Measurements from ENCODE around the gene CHI3L1.

CHI3L1 gene

DNA sequence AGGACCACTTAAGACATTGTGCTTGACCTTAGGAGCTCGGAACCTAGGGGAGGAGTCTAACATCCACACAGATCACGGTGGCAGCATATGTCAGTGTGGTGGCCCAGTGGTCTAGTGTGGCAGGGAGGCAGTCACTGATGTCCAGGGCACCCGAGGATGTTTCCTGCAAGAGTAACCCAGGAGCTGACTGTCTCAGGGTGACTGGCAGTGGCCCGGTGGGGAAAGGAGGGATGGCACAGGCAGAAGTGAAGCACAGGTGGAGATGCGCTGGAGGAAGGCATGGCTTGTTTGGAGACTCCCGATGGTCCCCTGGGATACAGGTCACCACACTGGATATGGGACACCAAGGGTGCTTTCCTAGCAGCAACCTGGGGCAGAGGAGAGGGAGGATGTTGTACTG lies 26.6 kb upstream of the CHI3L1 start:
- TF ChIP-seq, protein P1, sequence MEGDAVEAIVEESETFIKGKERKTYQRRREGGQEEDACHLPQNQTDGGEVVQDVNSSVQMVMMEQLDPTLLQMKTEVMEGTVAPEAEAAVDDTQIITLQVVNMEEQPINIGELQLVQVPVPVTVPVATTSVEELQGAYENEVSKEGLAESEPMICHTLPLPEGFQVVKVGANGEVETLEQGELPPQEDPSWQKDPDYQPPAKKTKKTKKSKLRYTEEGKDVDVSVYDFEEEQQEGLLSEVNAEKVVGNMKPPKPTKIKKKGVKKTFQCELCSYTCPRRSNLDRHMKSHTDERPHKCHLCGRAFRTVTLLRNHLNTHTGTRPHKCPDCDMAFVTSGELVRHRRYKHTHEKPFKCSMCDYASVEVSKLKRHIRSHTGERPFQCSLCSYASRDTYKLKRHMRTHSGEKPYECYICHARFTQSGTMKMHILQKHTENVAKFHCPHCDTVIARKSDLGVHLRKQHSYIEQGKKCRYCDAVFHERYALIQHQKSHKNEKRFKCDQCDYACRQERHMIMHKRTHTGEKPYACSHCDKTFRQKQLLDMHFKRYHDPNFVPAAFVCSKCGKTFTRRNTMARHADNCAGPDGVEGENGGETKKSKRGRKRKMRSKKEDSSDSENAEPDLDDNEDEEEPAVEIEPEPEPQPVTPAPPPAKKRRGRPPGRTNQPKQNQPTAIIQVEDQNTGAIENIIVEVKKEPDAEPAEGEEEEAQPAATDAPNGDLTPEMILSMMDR (IDR thresholded peaks at IDR 0.05; ENCODE audit: low read depth, low read length) = no peak
- no peak overlapping the region for H3K4me3 ChIP-seq (ENCODE audit: low read depth, low read length)

DNA sequence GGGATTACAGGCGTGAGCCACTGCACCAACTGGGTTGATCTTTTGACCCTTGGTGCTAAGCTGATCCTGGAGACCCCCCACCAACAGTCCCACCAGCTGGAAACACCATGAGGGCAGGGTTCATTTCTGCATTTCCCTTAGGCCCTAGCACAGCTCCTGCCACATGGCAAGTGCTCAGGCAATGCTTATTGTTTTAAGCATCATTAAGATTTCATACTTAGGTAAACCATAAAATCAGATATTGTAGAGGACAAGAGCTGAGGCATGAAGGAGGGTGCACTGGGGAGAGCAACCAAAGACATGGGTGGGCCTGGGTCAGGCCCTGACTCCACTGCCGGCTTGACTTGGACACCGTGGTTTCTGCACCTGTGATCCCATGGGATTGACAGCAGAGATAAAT lies 25.3 kb upstream of the CHI3L1 start:
- H3K4me3 ChIP-seq (ENCODE audit: low read depth, low read length) = no peak overlapping the region
- TF ChIP-seq, protein P1 (IDR thresholded peaks at IDR 0.05; ENCODE audit: low read depth, low read length) = no peak

DNA sequence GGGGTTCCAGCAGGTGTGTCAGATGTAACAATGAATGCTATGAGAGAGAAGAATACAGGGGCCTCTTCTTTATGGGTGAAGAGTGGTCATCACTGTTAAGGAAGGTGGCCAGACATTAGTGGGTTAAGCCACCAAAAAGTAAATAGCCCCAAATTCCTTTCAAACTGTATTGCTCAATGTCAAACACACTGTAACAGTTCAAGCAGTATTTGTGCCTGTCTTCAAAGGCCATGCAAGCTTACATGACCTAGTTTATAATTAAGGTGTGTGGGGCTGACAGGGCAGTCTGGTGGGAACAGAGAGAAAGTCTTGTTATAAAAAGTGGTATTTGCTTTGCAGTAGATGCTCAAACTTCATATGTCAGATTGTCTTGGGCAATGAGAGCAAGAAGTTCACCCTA lies 24.5 kb upstream of the CHI3L1 start:
- no peak overlapping the region for H3K4me3 ChIP-seq (ENCODE audit: low read depth, low read length)
- TF ChIP-seq, protein P1 (IDR thresholded peaks at IDR 0.05; ENCODE audit: low read depth, low read length) = no peak

DNA sequence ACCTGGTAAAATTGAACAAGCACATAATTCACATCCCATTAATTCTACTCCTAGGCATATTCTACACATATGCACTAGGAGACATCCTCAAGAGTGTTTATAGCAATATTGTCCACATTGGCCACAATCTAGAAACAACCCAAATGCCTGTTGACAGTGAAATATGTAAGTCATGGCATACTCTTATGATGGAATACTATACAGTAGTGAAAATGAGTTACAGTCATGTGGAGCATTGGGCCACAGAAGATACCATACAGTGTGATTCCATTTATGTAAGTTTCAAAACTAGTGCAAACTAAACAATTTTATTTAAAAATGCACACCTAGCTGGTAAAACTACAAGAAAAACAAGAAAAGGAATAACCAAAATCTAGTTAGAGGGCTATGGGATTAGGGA lies 23.8 kb upstream of the CHI3L1 start:
- TF ChIP-seq, protein P1 (IDR thresholded peaks at IDR 0.05; ENCODE audit: low read depth, low read length) = no peak

DNA sequence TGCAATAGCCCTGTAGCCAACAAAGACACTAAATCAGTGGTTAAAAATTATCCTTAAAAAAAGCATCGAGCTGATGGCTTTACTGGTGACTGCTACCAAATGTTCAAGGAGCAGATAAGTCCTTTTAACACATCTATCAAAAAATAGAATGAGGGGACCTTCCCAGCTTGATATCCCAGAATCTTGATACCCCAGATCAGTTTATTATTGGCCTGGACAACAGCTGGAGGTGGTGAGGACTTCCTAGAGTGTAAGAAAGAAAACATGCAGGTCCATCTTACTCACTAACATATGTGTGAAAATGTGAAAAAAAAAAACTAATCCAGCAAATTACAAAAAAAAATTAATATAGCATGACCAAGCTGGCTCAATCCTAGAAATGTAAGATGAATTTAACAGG lies 21.7 kb upstream of the CHI3L1 start:
- H3K4me3 ChIP-seq (ENCODE audit: low read depth, low read length) = no peak overlapping the region
- TF ChIP-seq, protein P1 (IDR thresholded peaks at IDR 0.05; ENCODE audit: low read depth, low read length) = no peak

More for the DNA sequence above, 23.8 kb upstream of the CHI3L1 start:
- H3K4me3 ChIP-seq (ENCODE audit: low read depth, low read length) = no peak overlapping the region

DNA sequence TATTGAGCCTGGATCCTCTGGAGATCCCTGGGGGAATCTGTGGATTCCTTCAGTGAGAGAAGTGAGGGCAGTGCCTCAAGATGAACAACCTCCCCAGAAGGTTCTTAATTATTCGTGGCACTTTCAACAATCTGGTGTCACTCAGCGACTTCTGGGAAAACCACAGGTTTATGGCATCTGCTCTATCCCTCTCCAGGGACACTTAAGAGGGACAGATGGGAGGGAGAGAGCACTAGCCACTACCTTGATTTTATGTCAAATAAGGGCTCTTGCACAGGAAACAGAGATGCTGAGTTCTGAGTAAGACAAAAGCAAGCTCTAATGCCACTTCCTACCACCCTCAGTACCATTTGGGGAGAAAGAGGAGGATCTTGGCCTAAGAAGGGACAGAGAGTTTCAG lies 21.2 kb upstream of the CHI3L1 start:
- TF ChIP-seq, protein P1 (IDR thresholded peaks at IDR 0.05; ENCODE audit: low read depth, low read length) = no peak
- H3K4me3 ChIP-seq (ENCODE audit: low read depth, low read length) = no peak overlapping the region

DNA sequence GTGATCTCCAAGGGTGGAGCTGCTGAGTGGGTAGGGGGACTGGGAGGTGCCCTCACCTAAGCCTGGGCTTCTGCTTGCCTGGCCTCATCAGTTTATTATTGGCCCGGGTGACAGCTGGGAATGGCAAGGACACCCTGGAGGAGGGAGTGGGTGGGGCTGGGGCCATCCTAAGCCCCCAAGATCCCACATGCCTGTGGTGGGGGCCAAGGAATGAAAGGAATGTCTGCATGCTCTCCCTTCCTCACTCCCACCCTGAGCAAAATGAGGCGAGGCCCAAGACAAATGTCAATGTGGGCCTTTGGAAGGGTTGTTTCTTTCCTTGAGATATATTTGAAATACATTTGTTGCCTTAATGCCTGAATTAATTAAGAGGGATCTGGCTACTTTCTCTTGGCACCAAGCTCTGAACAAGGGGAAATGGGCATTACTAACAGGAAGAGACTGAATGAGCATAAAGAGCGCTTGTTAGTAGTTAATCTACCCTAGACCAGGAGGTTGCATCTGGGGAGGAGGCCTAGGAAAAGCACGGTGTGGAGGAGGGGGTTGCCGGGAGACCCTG lies 19.7 kb upstream of the CHI3L1 start:
- TF ChIP-seq, protein P1 (IDR thresholded peaks at IDR 0.05; ENCODE audit: low read depth, low read length) = no peak
- H3K4me3 ChIP-seq (ENCODE audit: low read depth, low read length) = no peak overlapping the region

All from WI38 (cell line).